Measurements from ENCODE around the gene FLNC. TPM values are rescaled to one million over a fixed set of nuclear protein-coding genes. Genes with fewer than 3 reads are reported as not detected.

FLNC gene
- total and polyA plus RNA-seq, 2 donors (not counting 1 experiment from before 2014, with no cell fraction given): 0.01 TPM; not detected in 1

DNA sequence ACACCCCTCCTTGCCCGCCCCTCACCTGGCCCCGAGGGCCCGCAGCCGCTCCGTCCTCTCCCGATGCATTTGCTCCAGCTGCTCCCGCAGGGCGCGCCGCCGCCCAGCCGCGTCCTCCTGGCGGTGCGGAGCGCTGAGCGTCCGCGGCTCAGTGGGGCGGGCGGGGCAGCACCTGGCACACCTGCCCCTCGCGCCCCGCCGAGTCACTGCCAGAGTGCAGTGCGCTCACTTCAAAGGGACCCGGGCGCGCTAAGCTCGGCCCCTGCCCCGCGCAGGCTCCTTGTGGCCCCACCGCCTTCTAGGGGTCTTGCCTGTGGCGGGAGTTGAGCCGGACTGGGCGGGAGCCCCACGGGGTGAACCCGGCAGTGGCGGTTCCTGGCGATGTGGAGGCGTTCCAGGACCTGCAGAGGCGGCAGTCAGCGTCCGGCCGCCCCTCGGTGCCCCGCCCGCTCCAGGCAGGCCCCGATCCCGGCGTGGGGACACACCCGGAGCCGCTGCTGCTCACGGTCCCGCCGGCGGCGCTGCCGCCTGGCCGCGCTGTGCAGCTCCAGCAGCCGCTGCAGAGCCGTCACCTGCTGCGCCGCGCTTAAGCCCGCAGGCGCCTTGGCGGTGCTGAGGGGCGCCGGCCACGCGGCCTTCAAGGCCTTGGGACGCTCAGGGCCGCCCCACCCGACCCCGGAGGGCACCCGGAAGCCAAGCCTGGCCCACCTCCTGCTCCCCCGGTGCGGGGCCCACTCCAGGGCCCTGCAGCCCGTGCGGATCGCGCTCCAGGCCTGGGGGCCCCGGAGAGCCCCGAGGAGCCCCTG is 39.1 kb downstream of the FLNC start:
- Mint-ChIP-seq H3K27ac (no peak overlapping the region), H3K4me3 (peak overlapping the region; percentile 68), H3K27me3 (peaks cover 7% of the 10 kb centered on the region), H3K4me1 (peaks cover 36% of the 10 kb centered on the region), H3K9me3 (ENCODE audit: insufficient read depth) (no peaks in the 10 kb centered on the region)
- H3K79me2 ChIP-seq (ENCODE audit: control insufficient read depth, insufficient read depth, low read length): peaks cover 21% of the 10 kb centered on the region
- peak overlapping the region; percentile 70 for H2AFZ ChIP-seq (ENCODE audit: insufficient read depth, low read depth, low read length, poor library complexity, severe bottlenecking)
- under 1% methylated on average over 86 of the region's 86 CpGs for WGBS (ENCODE audit: insufficient coverage)
- peak overlapping the region; percentile 97 for H3K4me2 ChIP-seq (replicated peaks; ENCODE audit: low read depth, low read length, poor library complexity, severe bottlenecking)
- peaks cover 0 to 18% of the 10 kb centered on the region in 2 experiments for H3K36me3 ChIP-seq (replicated peaks in 1 of 2; ENCODE audit: control extremely low read depth in 1 of 2, control insufficient read depth in 1 of 2, extremely low read depth in 1 of 2, insufficient read depth in 2 of 2, low read length in 1 of 2)
- ChIA-PET CTCF (interaction anchor here (1.4 kb wide), 1 partner anchor 27 kb away, joined by 4 read pairs; no protein-coding TSS in a partner anchor), POLR2A (no interaction called here)
- TF ChIP-seq CTCF (IDR thresholded peaks at IDR 0.05): no peak
- TF ChIP-seq EZH2 (IDR thresholded peaks at IDR 0.05; ENCODE audit: borderline replicate concordance, insufficient read depth, low read depth, low read length, poor library complexity, severe bottlenecking): no peak
- ATAC-seq (ENCODE audit: low read depth) (peak; percentile 80), DNase-seq (peak; percentile 70)
- H3K4me1 ChIP-seq (ENCODE audit: control insufficient read depth in 2 of 2, insufficient read depth in 2 of 2, low read length in 2 of 2): peaks cover 13 to 16% of the 10 kb centered on the region in 2 donors
- no peak overlapping the region for H3K27ac ChIP-seq (ENCODE audit: low read length in 2 of 2)
- H3K9ac ChIP-seq (ENCODE audit: low read length): peak overlapping the region; percentile 63
- peaks cover 0 to 14% (median 5%) of the 10 kb centered on the region in 4 experiments for H3K27me3 ChIP-seq (replicated peaks in 1 of 4; ENCODE audit: control extremely low read depth in 1 of 4, control insufficient read depth in 3 of 4, insufficient read depth in 4 of 4, low read length in 3 of 4)
- H4K20me1 ChIP-seq (ENCODE audit: control insufficient read depth, insufficient read depth, low read length, poor library complexity, severe bottlenecking): peaks cover 32% of the 10 kb centered on the region
- intact Hi-C loops (cut with micrococcal nuclease): no loop called here
- peak overlapping the region in 4 of 5 experiments; percentile 37 to 53 (median 52) for H3K4me3 ChIP-seq (ENCODE audit: control extremely low read depth in 1 of 5, extremely low read depth in 1 of 5, insufficient read depth in 1 of 5, low read depth in 2 of 5, low read length in 4 of 5)
- no peaks in the 10 kb centered on the region for H3K9me3 ChIP-seq (ENCODE audit: control extremely low read depth in 1 of 3, control insufficient read depth in 2 of 3, insufficient read depth in 1 of 3, low read length in 2 of 3)

DNA sequence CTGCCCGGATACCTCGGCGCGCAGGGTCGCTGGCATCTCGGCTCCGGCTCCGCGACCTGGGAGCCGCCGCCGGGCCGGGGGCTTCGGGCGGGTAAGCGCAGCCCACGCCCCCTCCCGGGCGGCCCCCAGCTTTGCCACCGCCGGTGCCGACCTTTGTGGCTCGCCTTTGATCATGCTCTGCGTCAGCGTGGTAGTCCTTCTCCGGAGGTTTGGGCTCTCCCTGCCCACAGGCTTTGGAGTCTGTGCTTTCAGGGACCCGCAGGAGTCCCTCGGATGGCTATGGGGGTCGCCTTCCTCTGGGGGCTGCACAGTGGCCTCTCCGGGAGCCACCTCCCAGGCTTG is 39.7 kb downstream of the FLNC start:
- H3K27me3 ChIP-seq (replicated peaks in 1 of 4; ENCODE audit: control extremely low read depth in 1 of 4, control insufficient read depth in 3 of 4, insufficient read depth in 4 of 4, low read length in 3 of 4): peaks cover 0 to 14% (median 5%) of the 10 kb centered on the region in 4 experiments
- H4K20me1 ChIP-seq (ENCODE audit: control insufficient read depth, insufficient read depth, low read length, poor library complexity, severe bottlenecking): peaks cover 32% of the 10 kb centered on the region
- POLR2A ChIA-PET: no interaction called here
- 5% methylated on average over 30 of the region's 30 CpGs for WGBS (ENCODE audit: insufficient coverage)
- H3K4me3 ChIP-seq (ENCODE audit: control extremely low read depth in 1 of 5, extremely low read depth in 1 of 5, insufficient read depth in 1 of 5, low read depth in 2 of 5, low read length in 4 of 5): peak overlapping the region in 3 of 5 experiments; percentile 51 to 53 (median 53)
- Mint-ChIP-seq H3K4me1 (peaks cover 32% of the 10 kb centered on the region), H3K27me3 (peaks cover 7% of the 10 kb centered on the region), H3K4me3 (peak overlapping the region; percentile 79), H3K9me3 (ENCODE audit: insufficient read depth) (no peaks in the 10 kb centered on the region), H3K27ac (no peak overlapping the region)
- peak overlapping the region; percentile 70 for H2AFZ ChIP-seq (ENCODE audit: insufficient read depth, low read depth, low read length, poor library complexity, severe bottlenecking)
- DNase-seq: peak; percentile 43
- CTCF ChIA-PET: interaction anchor here (1.4 kb wide), 1 partner anchor 28 kb away, joined by 4 read pairs; no protein-coding TSS in a partner anchor
- peaks cover 0 to 18% of the 10 kb centered on the region in 2 experiments for H3K36me3 ChIP-seq (replicated peaks in 1 of 2; ENCODE audit: control extremely low read depth in 1 of 2, control insufficient read depth in 1 of 2, extremely low read depth in 1 of 2, insufficient read depth in 2 of 2, low read length in 1 of 2)
- peak overlapping the region; percentile 97 for H3K4me2 ChIP-seq (replicated peaks; ENCODE audit: low read depth, low read length, poor library complexity, severe bottlenecking)
- intact Hi-C loops (cut with micrococcal nuclease): no loop called here
- no peak overlapping the region for H3K27ac ChIP-seq (ENCODE audit: low read length in 2 of 2)
- H3K9me3 ChIP-seq (ENCODE audit: control extremely low read depth in 1 of 3, control insufficient read depth in 2 of 3, insufficient read depth in 1 of 3, low read length in 2 of 3): no peaks in the 10 kb centered on the region
- peak overlapping the region; percentile 63 for H3K9ac ChIP-seq (ENCODE audit: low read length)
- TF ChIP-seq EZH2 (IDR thresholded peaks at IDR 0.05; ENCODE audit: borderline replicate concordance, insufficient read depth, low read depth, low read length, poor library complexity, severe bottlenecking) (no peak), CTCF (IDR thresholded peaks at IDR 0.05) (no peak)
- H3K4me1 ChIP-seq (ENCODE audit: control insufficient read depth in 2 of 2, insufficient read depth in 2 of 2, low read length in 2 of 2): peaks cover 13% of the 10 kb centered on the region in 2 donors
- peaks cover 15% of the 10 kb centered on the region for H3K79me2 ChIP-seq (ENCODE audit: control insufficient read depth, insufficient read depth, low read length)
- peak; percentile 11 for ATAC-seq (ENCODE audit: low read depth)

Measured in B cell (primary cell).